K562 (cell line): ENCODE data around the gene C11orf98. TPM values are rescaled to one million over a fixed set of nuclear protein-coding genes. Genes with fewer than 3 reads are reported as not detected.

Source experiments
- E2F3 ChIP-seq: fragments of 250-450 bp; sonication (Bioruptor Pico); IDR thresholded peaks from 2 replicates; pipeline ENCODE4 v1.4.0; 2020; ENCODE audit warnings: mild to moderate bottlenecking
- HSF4 ChIP-seq: fragments of 250-450 bp; sonication (Bioruptor Pico); IDR thresholded peaks from 2 replicates; pipeline ENCODE4 v2.1.2; 2022; ENCODE audit warnings: mild to moderate bottlenecking, moderate library complexity, borderline replicate concordance
- JUND ChIP-seq, 2 experiments: IDR thresholded peaks; 2 replicates in 1 of 2; 3 replicates in 1 of 2; pipeline ENCODE4 v1.6.1; 2011; ENCODE audit warnings: borderline replicate concordance in 2 of 2, low read depth in 2 of 2, low read length in 2 of 2, improper control_type of control experiment in 1 of 2, missing biosample characterization in 1 of 2, missing genetic modification characterization in 1 of 2, missing genetic modification reagents in 1 of 2
- NR2F6 ChIP-seq: fragments of 450-650 bp; formaldehyde crosslinking; IDR thresholded peaks from 2 replicates; pipeline ENCODE4 v1.4.0; 2020; ENCODE audit warnings: mild to moderate bottlenecking
- SMAD1 ChIP-seq: fragments of 150-350 bp; IDR thresholded peaks from 2 replicates; pipeline ENCODE4 v1.6.1; 2014; ENCODE audit warnings: low read length, low read depth; ENCODE audit not compliant: partially characterized antibody
- TEAD1 ChIP-seq, 2 experiments: fragments of 450-650 bp in 1 of 2; sonication (generic) in 1 of 2; formaldehyde crosslinking; IDR thresholded peaks; 2 replicates each; pipeline versions ENCODE4 v1.4.0 to v1.8.0; 2020 to 2022; ENCODE audit warnings: mild to moderate bottlenecking in 2 of 2, missing genetic modification reagents in 1 of 2
- TEAD4 ChIP-seq, 2 experiments: sonication (generic) in 1 of 2; formaldehyde crosslinking in 1 of 2; IDR thresholded peaks; 2 replicates each; pipeline versions ENCODE4 v1.6.1 to v1.8.0; 2012 to 2022; ENCODE audit warnings: borderline replicate concordance in 1 of 2, inconsistent platforms in 1 of 2, low read length in 1 of 2, mild to moderate bottlenecking in 1 of 2, missing genetic modification reagents in 1 of 2
- ZNF140 ChIP-seq: fragments of 250-450 bp; sonication (Bioruptor Pico); IDR thresholded peaks from 2 replicates; pipeline ENCODE4 v1.8.0; 2021; ENCODE audit warnings: moderate library complexity, mild to moderate bottlenecking, inconsistent platforms
- ZNF445 ChIP-seq: fragments of 250-450 bp; sonication (Bioruptor Pico); IDR thresholded peaks from 2 replicates; pipeline ENCODE4 v1.4.0; 2020; ENCODE audit warnings: low read depth, mild to moderate bottlenecking, moderate library complexity
- polyA plus RNA-seq, 8 experiments: library from polyadenylated mRNA; depleted of rRNA in 4 of 8; stranded (reverse) in 5 of 8; unstranded in 3 of 8; fragments of >200 nt; fragmentation: Nextera tagmentation in 2 of 8; fragmentation: Illumina TruSeq in 1 of 8; extraction: Ambion mirVana in 2 of 8; extraction: Trizol in 1 of 8; gene quantifications; 2 replicates each; pipeline versions ENCODE4 v1.2.1 to v1.2.3, GENCODE V29; 2011 to 2014; ENCODE audit warnings: inconsistent platforms in 1 of 8, missing spikeins in 1 of 8
- total RNA-seq, 7 experiments: library from RNA; depleted of rRNA in 6 of 7; stranded (reverse); fragments of >200 nt in 6 of 7; fragmentation: Illumina TruSeq in 2 of 7; extraction: Trizol in 2 of 7; gene quantifications; 2 replicates each; pipeline versions ENCODE4 v1.2.1 to v1.2.3, GENCODE V29; 2011 to 2021; ENCODE audit warnings: low replicate concordance in 1 of 7
- TF ChIP-seq, protein P1 (sequence below): fragments of 450-650 bp; IDR thresholded peaks from 2 replicates; pipeline ENCODE4 v1.7.1; 2018; ENCODE audit warnings: mild to moderate bottlenecking, low read depth; ENCODE audit not compliant: partially characterized antibody
- TF ChIP-seq, protein P2 (sequence below): fragments of 250-450 bp; sonication (Bioruptor Pico); IDR thresholded peaks from 2 replicates; pipeline ENCODE4 v1.4.0; 2020
- TF ChIP-seq, protein P3 (sequence below): sonication (generic); formaldehyde crosslinking; IDR thresholded peaks from 2 replicates; pipeline ENCODE4 v1.8.0; 2022; ENCODE audit warnings: mild to moderate bottlenecking, missing genetic modification reagents, borderline replicate concordance
- TF ChIP-seq, protein P4 (sequence below), 2 experiments: fragments of 250-450 bp in 1 of 2; fragments of 450-650 bp in 1 of 2; sonication (Bioruptor Pico) in 1 of 2; IDR thresholded peaks; 2 replicates each; pipeline versions ENCODE4 v1.6.1 to v1.8.0; 2016 to 2021; ENCODE audit warnings: mild to moderate bottlenecking in 2 of 2, moderate library complexity in 2 of 2, missing compliant biosample characterization in 1 of 2, missing genetic modification characterization in 1 of 2

C11orf98 gene
- total and polyA plus RNA-seq, 9 of the 15 experiments (the other 6 are each of a cell fraction or from before 2014, with no cell fraction given) = 103 to 352 (median 218) TPM

DNA sequence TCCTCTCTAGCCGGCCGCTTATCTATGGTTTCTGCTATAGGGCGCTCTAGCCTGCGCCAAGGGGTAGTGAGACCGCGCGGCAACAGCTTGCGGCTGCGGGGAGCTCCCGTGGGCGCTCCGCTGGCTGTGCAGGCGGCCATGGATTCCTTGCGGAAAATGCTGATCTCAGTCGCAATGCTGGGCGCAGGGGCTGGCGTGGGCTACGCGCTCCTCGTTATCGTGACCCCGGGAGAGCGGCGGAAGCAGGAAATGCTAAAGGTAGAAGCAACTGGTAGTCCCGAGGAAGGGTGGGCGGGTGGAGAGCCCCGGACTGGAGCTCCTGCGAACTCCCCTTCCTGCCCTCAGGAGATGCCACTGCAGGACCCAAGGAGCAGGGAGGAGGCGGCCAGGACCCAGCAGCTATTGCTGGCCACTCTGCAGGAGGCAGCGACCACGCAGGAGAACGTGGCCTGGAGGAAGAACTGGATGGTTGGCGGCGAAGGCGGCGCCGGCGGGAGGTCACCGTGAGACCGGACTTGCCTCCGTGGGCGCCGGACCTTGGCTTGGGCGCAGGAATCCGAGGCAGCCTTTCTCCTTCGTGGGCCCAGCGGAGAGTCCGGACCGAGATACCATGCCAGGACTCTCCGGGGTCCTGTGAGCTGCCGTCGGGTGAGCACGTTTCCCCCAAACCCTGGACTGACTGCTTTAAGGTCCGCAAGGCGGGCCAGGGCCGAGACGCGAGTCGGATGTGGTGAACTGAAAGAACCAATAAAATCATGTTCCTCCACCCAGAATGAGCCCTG, 6.8 kb upstream of the C11orf98 start, which contains the start of the genes LBHD1 and UQCC3 (continued):
- TF ChIP-seq, protein P1, sequence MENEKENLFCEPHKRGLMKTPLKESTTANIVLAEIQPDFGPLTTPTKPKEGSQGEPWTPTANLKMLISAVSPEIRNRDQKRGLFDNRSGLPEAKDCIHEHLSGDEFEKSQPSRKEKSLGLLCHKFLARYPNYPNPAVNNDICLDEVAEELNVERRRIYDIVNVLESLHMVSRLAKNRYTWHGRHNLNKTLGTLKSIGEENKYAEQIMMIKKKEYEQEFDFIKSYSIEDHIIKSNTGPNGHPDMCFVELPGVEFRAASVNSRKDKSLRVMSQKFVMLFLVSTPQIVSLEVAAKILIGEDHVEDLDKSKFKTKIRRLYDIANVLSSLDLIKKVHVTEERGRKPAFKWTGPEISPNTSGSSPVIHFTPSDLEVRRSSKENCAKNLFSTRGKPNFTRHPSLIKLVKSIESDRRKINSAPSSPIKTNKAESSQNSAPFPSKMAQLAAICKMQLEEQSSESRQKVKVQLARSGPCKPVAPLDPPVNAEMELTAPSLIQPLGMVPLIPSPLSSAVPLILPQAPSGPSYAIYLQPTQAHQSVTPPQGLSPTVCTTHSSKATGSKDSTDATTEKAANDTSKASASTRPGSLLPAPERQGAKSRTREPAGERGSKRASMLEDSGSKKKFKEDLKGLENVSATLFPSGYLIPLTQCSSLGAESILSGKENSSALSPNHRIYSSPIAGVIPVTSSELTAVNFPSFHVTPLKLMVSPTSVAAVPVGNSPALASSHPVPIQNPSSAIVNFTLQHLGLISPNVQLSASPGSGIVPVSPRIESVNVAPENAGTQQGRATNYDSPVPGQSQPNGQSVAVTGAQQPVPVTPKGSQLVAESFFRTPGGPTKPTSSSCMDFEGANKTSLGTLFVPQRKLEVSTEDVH = peak; percentile 72
- TF ChIP-seq ZNF140 (no peak), ZNF445 (CRISPR knock-in tag) (no peak), NR2F6 (CRISPR knock-in tag) (no peak), SMAD1 (peak; percentile 54), HSF4 (CRISPR knock-in tag) (no peak), JUND (IDR thresholded peaks at IDR 0.05; ENCODE audit: borderline replicate concordance, low read depth, low read length) (no peak), JUND (tag; IDR thresholded peaks at IDR 0.05; ENCODE audit: borderline replicate concordance, low read depth, low read length) (peak; percentile 3; the same call in 1 of the 3 replicates), TEAD1 (CRISPR knock-in tag; IDR thresholded peaks at IDR 0.05) (peak; percentile 10 to 87; a peak in 2 of 4 replicates), TEAD4 (IDR thresholded peaks at IDR 0.05; ENCODE audit: low read length) (peak; percentile 11; the same call in 1 of the 2 replicates), TEAD4 (CRISPR knock-in tag; IDR thresholded peaks at IDR 0.05; ENCODE audit: borderline replicate concordance) (no peak), E2F3 (CRISPR knock-in tag) (peak; percentile 59; the same call in 1 of the 2 replicates)
- TF ChIP-seq, protein P2, sequence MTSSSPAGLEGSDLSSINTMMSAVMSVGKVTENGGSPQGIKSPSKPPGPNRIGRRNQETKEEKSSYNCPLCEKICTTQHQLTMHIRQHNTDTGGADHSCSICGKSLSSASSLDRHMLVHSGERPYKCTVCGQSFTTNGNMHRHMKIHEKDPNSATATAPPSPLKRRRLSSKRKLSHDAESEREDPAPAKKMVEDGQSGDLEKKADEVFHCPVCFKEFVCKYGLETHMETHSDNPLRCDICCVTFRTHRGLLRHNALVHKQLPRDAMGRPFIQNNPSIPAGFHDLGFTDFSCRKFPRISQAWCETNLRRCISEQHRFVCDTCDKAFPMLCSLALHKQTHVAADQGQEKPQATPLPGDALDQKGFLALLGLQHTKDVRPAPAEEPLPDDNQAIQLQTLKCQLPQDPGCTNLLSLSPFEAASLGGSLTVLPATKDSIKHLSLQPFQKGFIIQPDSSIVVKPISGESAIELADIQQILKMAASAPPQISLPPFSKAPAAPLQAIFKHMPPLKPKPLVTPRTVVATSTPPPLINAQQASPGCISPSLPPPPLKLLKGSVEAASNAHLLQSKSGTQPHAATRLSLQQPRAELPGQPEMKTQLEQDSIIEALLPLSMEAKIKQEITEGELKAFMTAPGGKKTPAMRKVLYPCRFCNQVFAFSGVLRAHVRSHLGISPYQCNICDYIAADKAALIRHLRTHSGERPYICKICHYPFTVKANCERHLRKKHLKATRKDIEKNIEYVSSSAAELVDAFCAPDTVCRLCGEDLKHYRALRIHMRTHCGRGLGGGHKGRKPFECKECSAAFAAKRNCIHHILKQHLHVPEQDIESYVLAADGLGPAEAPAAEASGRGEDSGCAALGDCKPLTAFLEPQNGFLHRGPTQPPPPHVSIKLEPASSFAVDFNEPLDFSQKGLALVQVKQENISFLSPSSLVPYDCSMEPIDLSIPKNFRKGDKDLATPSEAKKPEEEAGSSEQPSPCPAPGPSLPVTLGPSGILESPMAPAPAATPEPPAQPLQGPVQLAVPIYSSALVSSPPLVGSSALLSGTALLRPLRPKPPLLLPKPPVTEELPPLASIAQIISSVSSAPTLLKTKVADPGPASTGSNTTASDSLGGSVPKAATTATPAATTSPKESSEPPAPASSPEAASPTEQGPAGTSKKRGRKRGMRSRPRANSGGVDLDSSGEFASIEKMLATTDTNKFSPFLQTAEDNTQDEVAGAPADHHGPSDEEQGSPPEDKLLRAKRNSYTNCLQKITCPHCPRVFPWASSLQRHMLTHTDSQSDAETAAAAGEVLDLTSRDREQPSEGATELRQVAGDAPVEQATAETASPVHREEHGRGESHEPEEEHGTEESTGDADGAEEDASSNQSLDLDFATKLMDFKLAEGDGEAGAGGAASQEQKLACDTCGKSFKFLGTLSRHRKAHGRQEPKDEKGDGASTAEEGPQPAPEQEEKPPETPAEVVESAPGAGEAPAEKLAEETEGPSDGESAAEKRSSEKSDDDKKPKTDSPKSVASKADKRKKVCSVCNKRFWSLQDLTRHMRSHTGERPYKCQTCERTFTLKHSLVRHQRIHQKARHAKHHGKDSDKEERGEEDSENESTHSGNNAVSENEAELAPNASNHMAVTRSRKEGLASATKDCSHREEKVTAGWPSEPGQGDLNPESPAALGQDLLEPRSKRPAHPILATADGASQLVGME = no peak
- TF ChIP-seq, protein P3, sequence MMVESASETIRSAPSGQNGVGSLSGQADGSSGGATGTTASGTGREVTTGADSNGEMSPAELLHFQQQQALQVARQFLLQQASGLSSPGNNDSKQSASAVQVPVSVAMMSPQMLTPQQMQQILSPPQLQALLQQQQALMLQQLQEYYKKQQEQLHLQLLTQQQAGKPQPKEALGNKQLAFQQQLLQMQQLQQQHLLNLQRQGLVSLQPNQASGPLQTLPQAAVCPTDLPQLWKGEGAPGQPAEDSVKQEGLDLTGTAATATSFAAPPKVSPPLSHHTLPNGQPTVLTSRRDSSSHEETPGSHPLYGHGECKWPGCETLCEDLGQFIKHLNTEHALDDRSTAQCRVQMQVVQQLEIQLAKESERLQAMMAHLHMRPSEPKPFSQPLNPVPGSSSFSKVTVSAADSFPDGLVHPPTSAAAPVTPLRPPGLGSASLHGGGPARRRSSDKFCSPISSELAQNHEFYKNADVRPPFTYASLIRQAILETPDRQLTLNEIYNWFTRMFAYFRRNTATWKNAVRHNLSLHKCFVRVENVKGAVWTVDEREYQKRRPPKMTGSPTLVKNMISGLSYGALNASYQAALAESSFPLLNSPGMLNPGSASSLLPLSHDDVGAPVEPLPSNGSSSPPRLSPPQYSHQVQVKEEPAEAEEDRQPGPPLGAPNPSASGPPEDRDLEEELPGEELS (CRISPR knock-in tag) = no peak
- TF ChIP-seq, protein P4, sequence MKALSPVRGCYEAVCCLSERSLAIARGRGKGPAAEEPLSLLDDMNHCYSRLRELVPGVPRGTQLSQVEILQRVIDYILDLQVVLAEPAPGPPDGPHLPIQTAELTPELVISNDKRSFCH (CRISPR knock-in tag; IDR thresholded peaks at IDR 0.05) = no peak
- TF ChIP-seq, protein P4 (tag; IDR thresholded peaks at IDR 0.05) = peak; percentile 43; the same call in 1 of the 2 replicates
